Globus pallidus (tissue), 1 donor: ENCODE results near the gene MSI2.
"Not testable (repeated sequence)": the region's sequence is repeated elsewhere in the genome, so short reads cannot be mapped to it uniquely, and the experiment has no call there.

ENCODE experiments used
- DNase-seq: peaks from one replicate; pipeline ENCODE4 v3.0.0-alpha.2; 2015; ENCODE audit warnings: low spot score

The MSI2 gene

GRCh38 chr17:57619061-57619937 is 363.0 kb downstream of the MSI2 start:
- DNase-seq, result no peak

DNA sequence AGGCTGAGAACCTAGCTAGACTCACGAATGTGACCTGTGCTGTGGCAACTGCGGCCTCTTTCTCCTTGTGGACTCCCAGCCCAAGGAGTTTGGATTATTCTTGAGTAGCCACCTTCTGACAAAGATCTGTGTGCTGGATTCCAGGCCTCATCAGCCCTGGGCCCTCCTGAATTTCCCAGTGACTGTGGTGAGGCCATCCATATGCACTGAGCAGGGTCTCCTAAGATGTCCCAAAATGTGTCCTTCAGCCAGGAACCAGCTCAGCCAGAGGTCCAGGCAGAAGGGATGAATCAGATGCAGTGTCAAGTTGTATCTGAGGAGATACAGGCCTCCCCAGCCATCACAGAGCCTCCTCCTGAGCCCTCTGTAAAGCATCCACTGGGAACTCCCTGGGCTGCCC is 364.3 kb downstream of the MSI2 start:
- DNase-seq, result no peak

DNA sequence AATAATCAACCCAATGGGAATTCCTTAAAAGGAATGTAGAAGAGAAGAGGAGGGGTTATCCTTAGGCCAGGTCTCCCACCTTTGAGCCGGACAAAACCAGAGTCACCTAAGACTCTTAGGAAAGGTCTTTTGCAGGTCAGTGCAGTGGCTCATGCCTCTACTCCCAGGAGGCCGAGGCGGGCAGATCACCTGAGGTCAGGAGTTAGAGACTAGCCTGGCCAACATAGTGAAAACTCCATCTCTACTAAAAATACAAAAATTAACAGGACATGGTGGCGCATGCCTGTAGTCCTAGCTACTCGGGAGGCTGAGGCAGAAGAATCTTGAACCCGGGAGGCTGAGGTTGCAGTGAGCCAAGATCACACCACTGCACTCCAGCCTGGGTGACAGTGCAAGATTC is 365.5 kb downstream of the MSI2 start:
- not testable (repeated sequence) for DNase-seq

GRCh38 chr17:57622306-57622682 is 366.0 kb downstream of the MSI2 start:
- DNase-seq, result no peak

DNA sequence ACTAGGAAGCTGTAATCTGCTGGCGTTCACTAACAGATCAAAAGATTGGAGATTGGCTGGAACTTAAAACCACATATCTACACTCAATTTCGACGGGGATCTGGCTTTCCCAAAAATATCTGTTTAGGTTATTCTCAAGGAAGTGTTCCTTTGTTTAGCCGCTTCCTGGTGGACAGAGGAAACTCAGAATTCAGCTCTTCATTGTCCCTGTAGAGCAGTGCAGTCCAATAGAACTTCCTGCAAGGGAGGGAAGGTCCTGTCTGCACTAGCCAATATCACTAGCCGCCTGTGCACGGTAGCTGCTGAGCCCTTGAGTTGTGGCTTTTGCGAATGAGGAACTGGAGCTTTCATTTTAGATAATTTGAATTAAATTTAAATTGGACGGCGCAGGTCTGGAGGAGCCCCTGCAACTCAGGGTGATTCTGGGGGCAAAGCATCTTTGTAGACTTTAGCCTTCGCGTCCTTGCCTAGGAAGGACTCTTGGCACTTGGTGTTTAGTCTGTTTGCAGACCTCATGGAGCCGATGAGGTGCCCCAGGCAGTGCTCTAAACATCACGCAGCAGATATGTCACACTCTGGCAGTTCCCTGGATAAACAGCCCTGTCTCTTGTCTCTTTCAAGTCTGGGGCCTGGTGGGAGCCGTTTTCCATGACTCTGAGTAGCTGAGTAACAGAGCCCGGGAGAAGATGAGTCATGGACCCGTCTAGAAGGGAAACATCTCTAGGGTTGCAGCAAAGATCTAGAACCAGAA is 366.5 kb downstream of the MSI2 start:
- DNase-seq, result no peak

- no peak for DNase-seq
Measured at GRCh38 chr17:57623620-57624019, 367.3 kb downstream of the MSI2 start.

GRCh38 chr17:57624386-57624785 is 368.1 kb downstream of the MSI2 start:
- no peak for DNase-seq

DNA sequence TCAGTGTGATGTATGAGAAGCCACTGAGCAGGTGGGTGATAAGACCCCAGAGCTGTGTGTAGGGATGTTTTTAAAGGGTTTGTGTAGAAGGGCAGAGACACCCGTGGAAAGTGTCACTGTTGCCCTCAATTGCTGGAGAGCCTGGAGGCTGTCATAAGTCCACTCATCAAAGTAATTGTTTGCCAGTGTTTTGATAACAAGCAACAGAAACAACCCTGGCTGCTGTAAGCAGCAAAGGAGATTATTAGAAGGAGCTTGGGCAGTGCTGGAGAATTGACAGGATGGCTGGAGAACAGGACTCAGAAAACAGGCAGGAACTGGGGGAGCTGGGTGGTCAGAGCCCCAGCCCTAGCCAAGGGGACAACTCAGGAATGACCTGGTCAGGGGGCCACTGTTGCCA is 369.2 kb downstream of the MSI2 start:
- DNase-seq, result no peak

DNA sequence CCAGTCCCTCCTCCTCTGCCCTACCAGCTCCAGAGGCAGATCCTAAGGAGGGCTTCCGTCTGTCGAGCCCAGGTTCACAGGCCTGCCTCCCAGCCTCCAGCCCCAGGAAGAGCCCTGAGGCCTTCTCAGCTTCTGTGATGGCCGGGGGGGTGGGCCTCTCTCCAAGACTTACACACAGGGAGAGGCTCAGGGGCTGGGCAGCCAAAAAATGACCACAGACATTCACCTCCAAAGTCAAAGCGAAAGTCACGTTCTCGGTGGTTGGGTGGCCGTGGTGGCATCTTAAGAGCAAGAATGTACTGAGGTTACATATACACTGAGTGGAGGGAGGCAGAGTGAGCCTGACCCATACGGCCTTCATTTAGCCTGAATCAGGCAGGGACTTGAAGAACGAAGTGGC is 369.6 kb downstream of the MSI2 start:
- DNase-seq, result no peak

GRCh38 chr17:57626520-57627210 is 370.3 kb downstream of the MSI2 start:
- no peak for DNase-seq

DNA sequence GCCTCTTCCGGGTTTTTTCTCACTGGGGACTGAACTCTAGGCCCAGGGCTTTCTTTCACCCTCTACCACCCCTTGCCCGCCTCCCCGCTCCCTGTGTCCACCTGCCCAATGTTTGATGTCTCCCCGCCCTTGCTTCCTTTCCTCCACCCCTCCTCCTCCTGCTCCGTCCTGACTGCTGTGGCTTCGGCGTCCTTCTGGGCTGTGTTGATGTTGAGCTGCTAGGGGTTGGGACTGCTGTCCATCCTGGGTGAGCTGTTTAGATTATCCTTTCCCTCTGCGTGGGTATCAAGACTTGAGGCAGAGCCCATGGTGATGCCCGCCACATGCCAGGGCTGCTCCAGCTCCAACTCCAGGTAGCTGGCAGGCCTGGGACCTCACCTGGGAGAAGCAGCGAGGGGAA is 371.3 kb downstream of the MSI2 start:
- DNase-seq, result no peak

- no peak for DNase-seq
Measured at GRCh38 chr17:57628421-57628820, 372.1 kb downstream of the MSI2 start.

DNA sequence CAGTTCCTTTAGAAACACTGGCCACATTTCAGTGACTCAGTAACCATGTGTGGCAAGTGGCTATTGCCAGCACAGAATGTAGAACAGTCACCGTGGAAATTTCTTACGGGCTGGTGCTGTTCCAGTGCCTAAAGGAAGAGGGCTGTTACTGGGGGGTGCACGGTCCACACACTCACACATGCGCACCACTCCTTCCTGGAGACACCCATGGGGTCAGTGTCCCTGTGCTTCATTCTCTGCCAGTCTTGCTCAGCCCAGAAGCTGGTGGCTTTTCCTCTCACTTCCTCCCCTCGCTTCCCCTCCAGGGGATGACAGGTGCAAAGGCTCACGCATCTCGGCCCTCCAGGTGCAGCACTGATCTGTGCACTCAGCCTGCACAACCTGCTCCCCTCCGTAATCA is 373.1 kb downstream of the MSI2 start:
- DNase-seq, result no peak

DNA sequence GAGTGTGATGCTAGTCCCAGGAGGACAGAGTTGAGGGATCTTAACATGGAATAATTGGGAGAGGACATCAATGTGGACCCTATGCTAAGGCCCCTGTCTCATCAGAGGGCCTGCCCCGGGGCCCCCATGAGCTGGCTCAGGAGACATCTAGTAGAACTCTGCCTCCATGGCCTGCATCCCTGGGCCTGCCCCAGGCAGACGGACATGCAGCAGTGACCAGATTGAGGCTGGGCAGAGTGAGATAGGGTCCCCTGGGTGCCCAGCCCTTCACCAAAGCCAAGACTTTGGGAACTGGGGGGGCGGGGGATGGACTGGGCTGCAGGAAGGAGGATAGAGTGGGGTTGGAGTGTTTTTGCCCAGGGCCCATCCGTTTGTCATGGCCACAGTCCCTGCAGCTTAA is 373.6 kb downstream of the MSI2 start:
- DNase-seq, result no peak

- no peak for DNase-seq
Measured at GRCh38 chr17:57630736-57631135, 374.4 kb downstream of the MSI2 start.

DNA sequence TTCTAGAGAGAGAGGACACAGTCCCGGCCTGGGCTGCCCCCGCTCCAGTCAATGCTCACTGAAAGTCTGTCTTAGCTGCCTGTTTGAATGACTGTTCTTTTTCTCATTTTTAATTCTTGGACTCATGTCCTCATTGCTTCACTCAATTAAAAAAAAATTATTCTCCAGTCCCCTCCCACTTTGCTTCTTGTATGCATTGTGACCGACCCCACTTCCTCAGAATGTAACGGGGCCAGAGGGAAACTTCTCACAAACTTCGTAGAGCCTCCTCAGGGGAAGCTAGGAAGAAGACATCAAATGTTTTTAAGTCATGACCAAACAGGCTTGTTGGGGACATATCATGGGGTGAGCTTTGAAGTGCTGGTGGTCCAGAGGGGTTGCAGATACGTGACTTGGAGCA is 375.5 kb downstream of the MSI2 start:
- no peak for DNase-seq

GRCh38 chr17:57632294-57632693 is 376.0 kb downstream of the MSI2 start:
- DNase-seq, result no peak

DNA sequence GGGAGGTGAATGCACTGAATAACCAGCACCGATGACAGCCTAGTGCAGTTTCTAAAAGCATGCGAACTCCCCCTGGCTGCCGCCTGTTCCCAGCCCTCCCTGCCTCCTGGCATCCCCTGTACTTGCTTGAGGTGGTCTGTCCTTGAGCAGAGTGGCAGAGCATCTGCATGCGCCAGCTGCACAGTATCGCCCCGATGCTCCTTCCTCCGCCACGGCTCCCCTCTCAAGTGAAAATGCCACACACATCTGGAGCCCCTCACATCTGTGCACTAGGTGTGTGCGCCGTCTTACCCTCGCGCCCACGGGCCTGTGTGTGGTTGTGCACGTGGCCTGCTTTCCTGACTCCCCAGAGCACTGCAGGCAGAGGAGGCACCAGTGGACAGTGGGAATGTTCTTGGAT is 376.9 kb downstream of the MSI2 start:
- no peak for DNase-seq

GRCh38 chr17:57634713-57635465 is 378.6 kb downstream of the MSI2 start:
- no peak for DNase-seq

- no peak for DNase-seq
Measured at GRCh38 chr17:57636274-57636673, 380.0 kb downstream of the MSI2 start.

GRCh38 chr17:57636985-57637665 is 380.8 kb downstream of the MSI2 start:
- no peak for DNase-seq

- DNase-seq, result no peak
Measured at GRCh38 chr17:57637666-57638010, 381.3 kb downstream of the MSI2 start.
